ENCODE measurements around the gene CA10.

Gene CA10

DNA sequence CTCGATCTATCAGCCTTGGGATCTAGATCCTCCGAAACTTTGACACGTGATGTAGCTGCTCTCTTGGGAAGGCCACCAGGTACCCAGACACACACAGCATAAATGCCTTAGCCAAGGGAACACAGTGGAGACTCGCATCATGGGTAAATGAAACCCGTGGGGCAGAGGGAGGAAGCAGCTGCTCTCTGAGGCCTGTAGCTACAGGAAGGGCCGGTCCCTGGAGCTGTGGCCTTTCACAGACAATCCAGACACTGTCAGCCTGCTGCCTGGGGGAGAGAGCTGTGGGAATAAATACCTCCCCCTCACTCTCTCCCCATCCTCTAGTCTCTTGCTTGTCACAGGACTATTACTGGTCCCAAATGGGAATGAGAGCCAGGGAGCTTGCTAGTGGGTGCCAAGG lies 546.9 kb downstream of the CA10 start:
- DNase-seq (ENCODE audit: low read depth, low spot score) = no peak
- in situ Hi-C loops (cut with HindIII; ENCODE audit: low sequenced_read_pairs) = no loop called here
- no peak overlapping the region for H3K4me3 ChIP-seq (ENCODE audit: low read depth, low read length)
- TF ChIP-seq, protein P1, sequence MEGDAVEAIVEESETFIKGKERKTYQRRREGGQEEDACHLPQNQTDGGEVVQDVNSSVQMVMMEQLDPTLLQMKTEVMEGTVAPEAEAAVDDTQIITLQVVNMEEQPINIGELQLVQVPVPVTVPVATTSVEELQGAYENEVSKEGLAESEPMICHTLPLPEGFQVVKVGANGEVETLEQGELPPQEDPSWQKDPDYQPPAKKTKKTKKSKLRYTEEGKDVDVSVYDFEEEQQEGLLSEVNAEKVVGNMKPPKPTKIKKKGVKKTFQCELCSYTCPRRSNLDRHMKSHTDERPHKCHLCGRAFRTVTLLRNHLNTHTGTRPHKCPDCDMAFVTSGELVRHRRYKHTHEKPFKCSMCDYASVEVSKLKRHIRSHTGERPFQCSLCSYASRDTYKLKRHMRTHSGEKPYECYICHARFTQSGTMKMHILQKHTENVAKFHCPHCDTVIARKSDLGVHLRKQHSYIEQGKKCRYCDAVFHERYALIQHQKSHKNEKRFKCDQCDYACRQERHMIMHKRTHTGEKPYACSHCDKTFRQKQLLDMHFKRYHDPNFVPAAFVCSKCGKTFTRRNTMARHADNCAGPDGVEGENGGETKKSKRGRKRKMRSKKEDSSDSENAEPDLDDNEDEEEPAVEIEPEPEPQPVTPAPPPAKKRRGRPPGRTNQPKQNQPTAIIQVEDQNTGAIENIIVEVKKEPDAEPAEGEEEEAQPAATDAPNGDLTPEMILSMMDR (IDR thresholded peaks at IDR 0.05; ENCODE audit: low read depth, low read length) = no peak

- in situ Hi-C loops (cut with HindIII; ENCODE audit: low sequenced_read_pairs) = no loop called here
- H3K4me3 ChIP-seq (ENCODE audit: low read depth, low read length) = no peak overlapping the region
- TF ChIP-seq, protein P1 (IDR thresholded peaks at IDR 0.05; ENCODE audit: low read depth, low read length) = no peak
Measured at GRCh38 chr17:51610834-51611233, 547.7 kb downstream of the CA10 start.

DNA sequence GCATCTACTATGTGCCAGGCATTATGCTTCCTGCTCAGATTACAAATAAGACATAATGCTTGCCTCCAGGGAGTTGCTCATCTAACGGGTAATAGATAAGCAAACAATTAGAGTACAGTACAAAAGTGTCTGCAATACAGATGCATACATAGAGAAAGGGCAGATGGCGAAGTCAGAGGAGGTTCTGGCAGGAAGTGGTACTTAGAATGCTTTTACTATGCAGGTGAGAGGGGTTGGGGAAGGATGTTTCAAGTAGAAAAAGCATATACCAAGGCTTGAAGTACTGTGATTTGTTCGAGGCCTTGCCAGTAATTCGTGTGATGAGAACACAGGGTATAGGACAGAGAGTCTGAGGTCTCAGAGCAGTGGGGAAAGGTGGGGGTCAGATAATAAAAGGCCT lies 548.4 kb downstream of the CA10 start:
- no peak for DNase-seq (ENCODE audit: low read depth, low spot score)
- in situ Hi-C loops (cut with HindIII; ENCODE audit: low sequenced_read_pairs) = no loop called here
- TF ChIP-seq, protein P1 (IDR thresholded peaks at IDR 0.05; ENCODE audit: low read depth, low read length) = no peak
- H3K4me3 ChIP-seq (ENCODE audit: low read depth, low read length) = no peak overlapping the region

More at GRCh38 chr17:51610834-51611233, 547.7 kb downstream of the CA10 start:
- no peak for DNase-seq (ENCODE audit: low read depth, low spot score)

- TF ChIP-seq, protein P1 (IDR thresholded peaks at IDR 0.05; ENCODE audit: low read depth, low read length) = no peak
- in situ Hi-C loops (cut with HindIII; ENCODE audit: low sequenced_read_pairs) = no loop called here
- DNase-seq (ENCODE audit: low read depth, low spot score) = no peak
- no peak overlapping the region for H3K4me3 ChIP-seq (ENCODE audit: low read depth, low read length)
Measured at GRCh38 chr17:51608251-51608933, 550.1 kb downstream of the CA10 start.

- in situ Hi-C loops (cut with HindIII; ENCODE audit: low sequenced_read_pairs) = no loop called here
- DNase-seq (ENCODE audit: low read depth, low spot score) = no peak
- TF ChIP-seq, protein P1 (IDR thresholded peaks at IDR 0.05; ENCODE audit: low read depth, low read length) = no peak
- no peak overlapping the region for H3K4me3 ChIP-seq (ENCODE audit: low read depth, low read length)
Measured at GRCh38 chr17:51607512-51607911, 551.0 kb downstream of the CA10 start.

DNA sequence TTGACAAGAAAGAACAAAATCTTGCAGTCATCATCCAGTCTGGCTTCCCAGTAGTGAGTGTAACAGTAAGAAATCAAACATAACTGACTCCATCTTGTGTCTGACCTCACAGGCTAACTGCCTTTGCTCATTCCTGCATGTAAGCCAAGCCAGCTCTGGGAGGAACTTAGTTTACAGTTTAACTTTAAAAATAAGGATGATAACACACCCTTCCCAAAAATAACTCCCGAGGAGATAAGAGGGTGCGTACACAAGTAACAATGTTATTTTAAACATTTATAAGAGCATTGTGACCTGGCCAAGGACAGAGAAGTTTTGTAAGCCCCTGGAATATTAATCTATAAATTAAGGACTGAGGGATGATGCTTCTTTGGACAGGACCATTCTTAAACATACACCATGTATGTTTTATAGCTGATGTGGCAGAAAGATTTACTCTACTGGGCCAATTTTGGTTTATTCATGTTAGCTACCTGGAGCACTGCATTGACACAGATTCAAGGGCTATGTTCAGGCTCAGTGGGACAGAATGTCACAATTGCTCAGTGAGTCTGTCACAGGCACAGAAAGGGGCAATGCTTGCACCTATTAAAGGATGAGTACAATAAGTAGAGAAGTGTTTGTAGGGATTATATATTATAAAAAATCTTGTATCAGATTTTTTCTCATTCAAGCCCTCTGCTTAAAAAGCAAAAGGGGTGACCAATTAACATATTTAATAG lies 554.1 kb downstream of the CA10 start:
- DNase-seq (ENCODE audit: low read depth, low spot score) = no peak
- TF ChIP-seq, protein P1 (IDR thresholded peaks at IDR 0.05; ENCODE audit: low read depth, low read length) = no peak
- H3K4me3 ChIP-seq (ENCODE audit: low read depth, low read length) = no peak overlapping the region
- in situ Hi-C loops (cut with HindIII; ENCODE audit: low sequenced_read_pairs) = no loop called here
